ENCODE results near the gene GLIS2.

- TF ChIP-seq, protein P1, sequence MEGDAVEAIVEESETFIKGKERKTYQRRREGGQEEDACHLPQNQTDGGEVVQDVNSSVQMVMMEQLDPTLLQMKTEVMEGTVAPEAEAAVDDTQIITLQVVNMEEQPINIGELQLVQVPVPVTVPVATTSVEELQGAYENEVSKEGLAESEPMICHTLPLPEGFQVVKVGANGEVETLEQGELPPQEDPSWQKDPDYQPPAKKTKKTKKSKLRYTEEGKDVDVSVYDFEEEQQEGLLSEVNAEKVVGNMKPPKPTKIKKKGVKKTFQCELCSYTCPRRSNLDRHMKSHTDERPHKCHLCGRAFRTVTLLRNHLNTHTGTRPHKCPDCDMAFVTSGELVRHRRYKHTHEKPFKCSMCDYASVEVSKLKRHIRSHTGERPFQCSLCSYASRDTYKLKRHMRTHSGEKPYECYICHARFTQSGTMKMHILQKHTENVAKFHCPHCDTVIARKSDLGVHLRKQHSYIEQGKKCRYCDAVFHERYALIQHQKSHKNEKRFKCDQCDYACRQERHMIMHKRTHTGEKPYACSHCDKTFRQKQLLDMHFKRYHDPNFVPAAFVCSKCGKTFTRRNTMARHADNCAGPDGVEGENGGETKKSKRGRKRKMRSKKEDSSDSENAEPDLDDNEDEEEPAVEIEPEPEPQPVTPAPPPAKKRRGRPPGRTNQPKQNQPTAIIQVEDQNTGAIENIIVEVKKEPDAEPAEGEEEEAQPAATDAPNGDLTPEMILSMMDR (IDR thresholded peaks at IDR 0.05; ENCODE audit: low read depth, low read length, missing input control), result no peak
- TF ChIP-seq HNF4A (conservative IDR thresholded peaks at IDR 0.05), result no peak
- TF ChIP-seq FOXA1 (IDR thresholded peaks at IDR 0.05), result no peak
- no peak for TF ChIP-seq JUND (IDR thresholded peaks at IDR 0.05)
- TF ChIP-seq GABPA (IDR thresholded peaks at IDR 0.05 in 1 of 2, conservative IDR thresholded peaks at IDR 0.05 in 1 of 2), result no peak
- no peak for TF ChIP-seq YY1 (IDR thresholded peaks at IDR 0.05)
Observed at GRCh38 chr16:4332623-4333307, 16.9 kb downstream of the GLIS2 start.

All from liver (tissue), 3 donors.